ENCODE results near the gene PHACTR1.
A peak's percentile ranks its signal among the peaks of the same experiment; 100 is the strongest.

Gene PHACTR1

GRCh38 chr6:13191461-13191860, 474.9 kb downstream of the PHACTR1 start:
- no peak for DNase-seq (ENCODE audit: low read depth in 2 of 2)

GRCh38 chr6:13194852-13195251, 478.3 kb downstream of the PHACTR1 start:
- peak in 1 of 2 donors; percentile 2 for DNase-seq (ENCODE audit: low read depth in 2 of 2)

- no peak for DNase-seq (ENCODE audit: low read depth in 2 of 2)
Observed at GRCh38 chr6:13195803-13196202, 479.2 kb downstream of the PHACTR1 start.

- DNase-seq (ENCODE audit: low read depth in 2 of 2) = no peak
Observed at GRCh38 chr6:13198168-13198567, 481.6 kb downstream of the PHACTR1 start.

GRCh38 chr6:13201336-13201735, 484.8 kb downstream of the PHACTR1 start:
- no peak for DNase-seq (ENCODE audit: low read depth in 2 of 2)

- no peak for DNase-seq (ENCODE audit: low read depth in 2 of 2)
Observed at GRCh38 chr6:13203145-13203544, 486.6 kb downstream of the PHACTR1 start.

- no peak for DNase-seq (ENCODE audit: low read depth in 2 of 2)
Observed at GRCh38 chr6:13205106-13205505, 488.5 kb downstream of the PHACTR1 start.

- no peak for DNase-seq (ENCODE audit: low read depth in 2 of 2)
Observed at GRCh38 chr6:13212096-13212495, 495.5 kb downstream of the PHACTR1 start.

- DNase-seq (ENCODE audit: low read depth in 2 of 2) = no peak
Observed at GRCh38 chr6:13212538-13212937, 496.0 kb downstream of the PHACTR1 start.

- DNase-seq (ENCODE audit: low read depth in 2 of 2) = no peak
Observed at GRCh38 chr6:13215390-13215789, 498.8 kb downstream of the PHACTR1 start.

GRCh38 chr6:13216236-13217014, 499.9 kb downstream of the PHACTR1 start:
- DNase-seq (ENCODE audit: low read depth in 2 of 2) = no peak

GRCh38 chr6:13217206-13217905, 500.8 kb downstream of the PHACTR1 start:
- DNase-seq (ENCODE audit: low read depth in 2 of 2) = no peak

- DNase-seq (ENCODE audit: low read depth in 2 of 2) = no peak
Observed at GRCh38 chr6:13220266-13220665, 503.7 kb downstream of the PHACTR1 start.

- DNase-seq (ENCODE audit: low read depth in 2 of 2) = no peak
Observed at GRCh38 chr6:13222048-13222447, 505.5 kb downstream of the PHACTR1 start.

- no peak for DNase-seq (ENCODE audit: low read depth in 2 of 2)
Observed at GRCh38 chr6:13226071-13226470, 509.5 kb downstream of the PHACTR1 start.

GRCh38 chr6:13228264-13229204, 512.0 kb downstream of the PHACTR1 start:
- DNase-seq (ENCODE audit: low read depth in 2 of 2) = no peak

- DNase-seq (ENCODE audit: low read depth in 2 of 2) = no peak
Observed at GRCh38 chr6:13229205-13230085, 512.9 kb downstream of the PHACTR1 start.

- DNase-seq (ENCODE audit: low read depth in 2 of 2) = no peak
Observed at GRCh38 chr6:13233106-13233505, 516.5 kb downstream of the PHACTR1 start.

- no peak for DNase-seq (ENCODE audit: low read depth in 2 of 2)
Observed at GRCh38 chr6:13234130-13234529, 517.6 kb downstream of the PHACTR1 start.

- DNase-seq (ENCODE audit: low read depth in 2 of 2) = no peak
Observed at GRCh38 chr6:13235339-13235738, 518.8 kb downstream of the PHACTR1 start.

GRCh38 chr6:13237318-13237717, 520.8 kb downstream of the PHACTR1 start:
- DNase-seq (ENCODE audit: low read depth in 2 of 2) = no peak
